Subcutaneous adipose tissue (tissue), 4 donors: ENCODE results near the gene MEF2D. TPM values are rescaled to one million over a fixed set of nuclear protein-coding genes. Genes with fewer than 3 reads are reported as not detected.

Experiments
- total RNA-seq, 4 donors: library from RNA; depleted of rRNA; stranded (reverse); fragments of >200 nt; gene quantifications; one replicate each; pipeline ENCODE4 v1.1.0, GENCODE V29; 2016
- TF ChIP-seq, protein P1 (sequence below): fragments of 450-650 bp; IDR thresholded peaks from one replicate; pipeline ENCODE4 v1.5.1; 2016; ENCODE audit warnings: low read depth, mild to moderate bottlenecking, control low read depth, antibody characterized with exemption, moderate library complexity

MEF2D gene
- total RNA-seq, 4 donors from 2014 or later: 18.9 to 46.5 (median 24.8) TPM

DNA sequence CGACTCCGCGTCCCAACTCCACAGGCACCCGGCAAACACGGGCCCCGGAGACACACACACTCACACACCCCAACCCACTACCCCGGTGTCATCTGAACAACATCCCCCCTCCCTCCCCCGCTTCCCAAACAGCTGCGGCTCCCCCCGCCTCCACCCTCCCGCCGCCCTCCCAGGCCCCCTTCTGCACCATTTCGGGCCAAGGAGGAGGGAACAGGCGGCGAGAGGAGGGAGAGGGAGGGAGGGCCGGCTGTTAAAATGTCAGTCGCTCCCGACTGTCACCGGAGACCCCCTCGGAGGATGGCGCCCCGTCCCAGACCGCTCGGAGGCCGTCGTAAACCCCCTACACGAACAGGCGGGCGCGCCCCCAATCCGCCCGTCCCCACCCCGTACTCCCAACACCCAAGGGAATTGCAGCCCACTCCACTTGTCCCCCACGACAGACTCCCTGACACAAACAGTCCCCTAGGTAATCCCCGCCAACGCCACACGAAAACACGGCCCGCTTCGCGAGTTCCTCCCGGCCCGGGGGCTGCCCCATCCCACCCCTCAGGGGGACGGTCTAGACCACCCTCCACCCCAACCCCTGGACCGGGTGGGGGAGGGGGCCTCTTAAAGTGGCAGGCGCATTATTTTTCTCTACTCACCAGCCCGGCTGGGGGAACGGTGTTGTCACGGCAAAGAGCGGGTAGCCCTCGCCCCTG lies 583 bp downstream of the MEF2D start:
- TF ChIP-seq, protein P1, sequence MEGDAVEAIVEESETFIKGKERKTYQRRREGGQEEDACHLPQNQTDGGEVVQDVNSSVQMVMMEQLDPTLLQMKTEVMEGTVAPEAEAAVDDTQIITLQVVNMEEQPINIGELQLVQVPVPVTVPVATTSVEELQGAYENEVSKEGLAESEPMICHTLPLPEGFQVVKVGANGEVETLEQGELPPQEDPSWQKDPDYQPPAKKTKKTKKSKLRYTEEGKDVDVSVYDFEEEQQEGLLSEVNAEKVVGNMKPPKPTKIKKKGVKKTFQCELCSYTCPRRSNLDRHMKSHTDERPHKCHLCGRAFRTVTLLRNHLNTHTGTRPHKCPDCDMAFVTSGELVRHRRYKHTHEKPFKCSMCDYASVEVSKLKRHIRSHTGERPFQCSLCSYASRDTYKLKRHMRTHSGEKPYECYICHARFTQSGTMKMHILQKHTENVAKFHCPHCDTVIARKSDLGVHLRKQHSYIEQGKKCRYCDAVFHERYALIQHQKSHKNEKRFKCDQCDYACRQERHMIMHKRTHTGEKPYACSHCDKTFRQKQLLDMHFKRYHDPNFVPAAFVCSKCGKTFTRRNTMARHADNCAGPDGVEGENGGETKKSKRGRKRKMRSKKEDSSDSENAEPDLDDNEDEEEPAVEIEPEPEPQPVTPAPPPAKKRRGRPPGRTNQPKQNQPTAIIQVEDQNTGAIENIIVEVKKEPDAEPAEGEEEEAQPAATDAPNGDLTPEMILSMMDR: no peak

GRCh38 chr1:156499194-156499841 lies 1.3 kb downstream of the MEF2D start:
- TF ChIP-seq, protein P1: no peak

GRCh38 chr1:156498432-156499193 lies 2.0 kb downstream of the MEF2D start:
- TF ChIP-seq, protein P1: no peak

DNA sequence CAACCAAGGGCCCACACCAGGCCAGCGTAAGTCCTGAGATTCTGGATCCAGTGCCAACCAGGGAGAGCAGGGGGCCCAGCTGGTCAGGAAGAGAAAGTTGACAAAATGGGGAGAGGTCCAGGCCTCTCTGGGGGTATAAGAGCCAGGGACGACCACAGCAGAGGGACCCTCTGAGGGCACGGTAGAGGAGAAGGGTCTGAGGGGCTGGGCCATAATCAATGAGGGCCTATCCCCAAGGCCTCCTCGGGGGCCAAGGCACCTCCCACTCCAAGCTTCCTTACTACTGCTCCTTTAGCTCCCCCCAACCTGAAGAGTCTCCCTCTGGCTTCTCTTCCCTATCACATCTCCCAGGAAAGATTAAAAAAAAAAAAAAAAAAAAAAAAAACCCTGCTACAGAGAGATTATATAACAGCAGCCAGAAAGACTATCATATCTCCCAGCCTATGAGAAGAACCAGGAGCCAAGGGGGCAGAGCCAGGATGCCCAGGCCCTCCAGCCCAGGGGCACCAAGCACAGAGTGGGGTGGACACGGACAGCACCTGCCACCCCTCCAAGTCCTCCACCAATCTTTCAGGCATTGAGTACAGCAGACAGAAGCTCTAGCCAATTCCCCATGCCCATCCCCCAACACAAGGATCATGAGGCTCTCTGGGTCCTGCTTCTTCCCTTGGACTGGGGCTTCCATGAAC lies 2.7 kb downstream of the MEF2D start:
- TF ChIP-seq, protein P1: no peak

- TF ChIP-seq, protein P1: no peak
Observed at GRCh38 chr1:156497078-156497742, 3.4 kb downstream of the MEF2D start.

DNA sequence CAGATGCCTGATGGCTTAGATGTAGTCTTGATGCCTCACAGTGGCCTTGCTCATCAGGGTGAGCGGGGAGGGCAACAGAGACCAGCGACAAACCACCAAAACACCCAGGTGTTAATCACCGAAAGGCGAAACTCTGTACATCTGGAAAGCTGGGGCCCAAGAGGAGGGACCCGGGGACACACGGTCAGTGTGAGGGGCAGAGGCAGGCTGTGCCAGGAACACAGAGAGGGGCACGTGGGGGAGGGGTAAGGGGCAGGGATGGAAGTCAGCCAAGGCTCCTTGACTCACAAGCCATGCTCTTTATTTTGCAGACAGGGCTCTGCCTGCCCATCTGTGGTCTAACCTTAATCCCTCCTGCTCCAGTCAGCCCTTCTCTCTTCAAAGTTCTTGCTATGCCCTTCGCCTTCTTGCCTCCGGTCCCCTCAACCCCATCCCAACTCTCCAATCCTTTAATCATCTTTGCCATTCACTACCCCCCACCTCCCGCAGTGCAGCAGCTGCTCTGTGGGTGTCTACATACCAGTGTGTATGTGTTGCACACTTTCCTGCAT lies 4.3 kb downstream of the MEF2D start:
- TF ChIP-seq, protein P1: no peak
